CD8-positive, alpha-beta memory T cell (primary cell): Measurements from ENCODE around the gene ENOX1. TPM values are rescaled to one million over a fixed set of nuclear protein-coding genes. Genes with fewer than 3 reads are reported as not detected.
A peak's percentile ranks its signal among the peaks of the same experiment; 100 is the strongest.

Experiments used
- CTCF ChIA-PET: fragments of 350-600 bp; sonication (Branson Sonifier 250); formaldehyde crosslinking; loops from one replicate; lab custom pipeline; 2021; ENCODE audit warnings: antibody characterized with exemption; lab: Charles Lee
- POLR2A ChIA-PET: fragments of 350-600 bp; sonication (Branson Sonifier 250); formaldehyde crosslinking; loops from one replicate; lab custom pipeline; 2021; ENCODE audit warnings: antibody characterized with exemption; lab: Charles Lee
- DNase-seq, 5 donors: peaks; one replicate each; pipeline versions ENCODE4 v3.0.0 to v3.0.0-alpha.2; 2020 to 2022; ENCODE audit warnings: mixed read lengths in 1 of 5
- H3K27ac ChIP-seq: one replicate; pipeline ENCODE4 v1.7.0; 2013; ENCODE audit warnings: low read depth, mild to moderate bottlenecking, low read length, moderate library complexity
- H3K27me3 ChIP-seq: 2 replicates; pipeline ENCODE4 v1.7.0; 2013; ENCODE audit warnings: low read length, mild to moderate bottlenecking; ENCODE audit not compliant: insufficient read depth, poor library complexity, severe bottlenecking
- H3K36me3 ChIP-seq: 2 replicates; pipeline ENCODE4 v1.7.0; 2013; ENCODE audit warnings: mild to moderate bottlenecking, low read length, moderate library complexity; ENCODE audit not compliant: insufficient read depth
- H3K4me1 ChIP-seq: 2 replicates; pipeline ENCODE4 v1.7.0; 2013; ENCODE audit warnings: mild to moderate bottlenecking, low read length, moderate library complexity; ENCODE audit not compliant: insufficient read depth
- H3K4me3 ChIP-seq: 2 replicates; pipeline ENCODE4 v1.7.0; 2013; ENCODE audit warnings: mild to moderate bottlenecking, low read length
- H3K9me3 ChIP-seq: 2 replicates; pipeline ENCODE4 v1.7.0; 2013; ENCODE audit warnings: mild to moderate bottlenecking, low read length
- H3K27ac Mint-ChIP-seq, 8 donors: one replicate each; pipeline ENCODE4 v1.8.0; 2020 to 2021; ENCODE audit warnings: mixed read lengths in 8 of 8, mild to moderate bottlenecking in 6 of 8, inconsistent platforms in 3 of 8, moderate library complexity in 3 of 8
- H3K27me3 Mint-ChIP-seq, 2 donors: one replicate each; pipeline ENCODE4 v1.8.0; 2020 to 2021; ENCODE audit warnings: mixed read lengths in 2 of 2, mild to moderate bottlenecking in 1 of 2, moderate library complexity in 1 of 2
- H3K36me3 Mint-ChIP-seq, 3 donors: one replicate each; pipeline ENCODE4 v1.8.0; 2020 to 2021; ENCODE audit warnings: mixed read lengths in 3 of 3, inconsistent platforms in 1 of 3, mild to moderate bottlenecking in 1 of 3
- H3K4me1 Mint-ChIP-seq, 3 donors: one replicate each; pipeline ENCODE4 v1.8.0; 2020 to 2021; ENCODE audit warnings: mixed read lengths in 3 of 3, inconsistent platforms in 1 of 3, mild to moderate bottlenecking in 1 of 3
- H3K4me3 Mint-ChIP-seq, 7 donors: one replicate each; pipeline ENCODE4 v1.8.0; 2020 to 2021; ENCODE audit warnings: mixed read lengths in 7 of 7, mild to moderate bottlenecking in 6 of 7, moderate library complexity in 4 of 7, inconsistent platforms in 2 of 7
- H3K9me3 Mint-ChIP-seq, 5 donors: one replicate each; pipeline ENCODE4 v1.8.0; 2020 to 2022; ENCODE audit warnings: mixed read lengths in 5 of 5, mild to moderate bottlenecking in 3 of 5, moderate library complexity in 2 of 5, inconsistent platforms in 1 of 5
- polyA plus RNA-seq: library from polyadenylated mRNA; unstranded; fragments of 300-500 nt; fragmentation: Illumina TruSeq; gene quantifications from one replicate; pipeline ENCODE4 v1.2.3, GENCODE V29; 2021
- total RNA-seq, 2 experiments: library from RNA; stranded (reverse); gene quantifications; one replicate each; pipeline ENCODE4 v1.2.3, GENCODE V29; 2021

ENOX1 gene
- total and polyA plus RNA-seq, 3 experiments from 2014 or later: 0.18 to 0.29 TPM; not detected in 1

GRCh38 chr13:43518833-43519232 is 267.9 kb downstream of the ENOX1 start:
- no peak overlapping the region for H3K4me3 ChIP-seq
- no peak for DNase-seq
- H3K9me3 ChIP-seq: no peaks in the 10 kb centered on the region
- H3K27me3 Mint-ChIP-seq: peaks cover 0 to 4% of the 10 kb centered on the region in 2 donors
- no peak overlapping the region for H3K4me3 Mint-ChIP-seq
- H3K4me1 Mint-ChIP-seq: no peaks in the 10 kb centered on the region
- H3K9me3 Mint-ChIP-seq: peaks cover 0 to 2% (median 0%) of the 10 kb centered on the region in 5 donors
- CTCF ChIA-PET: no interaction called here
- H3K36me3 Mint-ChIP-seq: no peaks in the 10 kb centered on the region
- H3K27ac ChIP-seq: no peak overlapping the region
- H3K36me3 ChIP-seq: no peaks in the 10 kb centered on the region
- no peak overlapping the region for H3K27ac Mint-ChIP-seq
- H3K4me1 ChIP-seq: no peaks in the 10 kb centered on the region
- no peaks in the 10 kb centered on the region for H3K27me3 ChIP-seq
- POLR2A ChIA-PET: no interaction called here

- no peaks in the 10 kb centered on the region for H3K27me3 ChIP-seq
- H3K36me3 Mint-ChIP-seq: no peaks in the 10 kb centered on the region
- peaks cover 0 to 2% (median 0%) of the 10 kb centered on the region in 5 donors for H3K9me3 Mint-ChIP-seq
- H3K27ac ChIP-seq: no peak overlapping the region
- ChIA-PET POLR2A (no interaction called here), CTCF (no interaction called here)
- no peaks in the 10 kb centered on the region for H3K9me3 ChIP-seq
- no peaks in the 10 kb centered on the region for H3K4me1 ChIP-seq
- peaks cover 0 to 4% of the 10 kb centered on the region in 2 donors for H3K27me3 Mint-ChIP-seq
- H3K27ac Mint-ChIP-seq: no peak overlapping the region
- no peaks in the 10 kb centered on the region for H3K4me1 Mint-ChIP-seq
- no peak overlapping the region for H3K4me3 Mint-ChIP-seq
- H3K4me3 ChIP-seq: no peak overlapping the region
- no peak for DNase-seq
- H3K36me3 ChIP-seq: no peaks in the 10 kb centered on the region
These were observed 270.4 kb downstream of the ENOX1 start for GRCh38 chr13:43516401-43516833.

GRCh38 chr13:43515531-43515930 is 271.2 kb downstream of the ENOX1 start:
- Mint-ChIP-seq H3K36me3 (no peaks in the 10 kb centered on the region), H3K27me3 (peaks cover 0 to 2% of the 10 kb centered on the region in 2 donors), H3K4me3 (no peak overlapping the region), H3K9me3 (peaks cover 0 to 2% (median 0%) of the 10 kb centered on the region in 5 donors), H3K27ac (peak overlapping the region in 1 of 8 donors; percentile 70), H3K4me1 (no peaks in the 10 kb centered on the region)
- Histone ChIP-seq H3K9me3 (no peaks in the 10 kb centered on the region), H3K4me1 (no peaks in the 10 kb centered on the region), H3K36me3 (no peaks in the 10 kb centered on the region), H3K27me3 (no peaks in the 10 kb centered on the region), H3K4me3 (no peak overlapping the region), H3K27ac (no peak overlapping the region)
- CTCF ChIA-PET: no interaction called here
- POLR2A ChIA-PET: no interaction called here
- DNase-seq: no peak

GRCh38 chr13:43514311-43514710 is 272.5 kb downstream of the ENOX1 start:
- Histone ChIP-seq H3K27me3 (no peaks in the 10 kb centered on the region), H3K4me1 (no peaks in the 10 kb centered on the region), H3K4me3 (no peak overlapping the region), H3K36me3 (no peaks in the 10 kb centered on the region), H3K9me3 (no peaks in the 10 kb centered on the region), H3K27ac (no peak overlapping the region)
- no peak for DNase-seq
- Mint-ChIP-seq H3K27ac (no peak overlapping the region), H3K36me3 (no peaks in the 10 kb centered on the region), H3K4me3 (no peak overlapping the region), H3K9me3 (peaks cover 0 to 2% (median 0%) of the 10 kb centered on the region in 5 donors), H3K4me1 (no peaks in the 10 kb centered on the region), H3K27me3 (no peaks in the 10 kb centered on the region)
- CTCF ChIA-PET: no interaction called here
- POLR2A ChIA-PET: no interaction called here

- Histone ChIP-seq H3K36me3 (no peaks in the 10 kb centered on the region), H3K4me1 (no peaks in the 10 kb centered on the region), H3K27ac (no peak overlapping the region), H3K9me3 (no peaks in the 10 kb centered on the region), H3K27me3 (no peaks in the 10 kb centered on the region), H3K4me3 (no peak overlapping the region)
- no peaks in the 10 kb centered on the region for H3K27me3 Mint-ChIP-seq
- no peak for DNase-seq
- peaks cover 0 to 2% (median 0%) of the 10 kb centered on the region in 5 donors for H3K9me3 Mint-ChIP-seq
- no peak overlapping the region for H3K4me3 Mint-ChIP-seq
- POLR2A ChIA-PET: no interaction called here
- H3K27ac Mint-ChIP-seq: no peak overlapping the region
- H3K4me1 Mint-ChIP-seq: no peaks in the 10 kb centered on the region
- H3K36me3 Mint-ChIP-seq: no peaks in the 10 kb centered on the region
- CTCF ChIA-PET: no interaction called here
These were observed 274.6 kb downstream of the ENOX1 start for GRCh38 chr13:43512221-43512620.

- CTCF ChIA-PET: no interaction called here
- Mint-ChIP-seq H3K4me3 (no peak overlapping the region), H3K36me3 (no peaks in the 10 kb centered on the region), H3K9me3 (peaks cover 0 to 2% (median 0%) of the 10 kb centered on the region in 5 donors), H3K27ac (no peak overlapping the region), H3K27me3 (no peaks in the 10 kb centered on the region), H3K4me1 (no peaks in the 10 kb centered on the region)
- POLR2A ChIA-PET: no interaction called here
- no peak overlapping the region for H3K27ac ChIP-seq
- H3K36me3 ChIP-seq: no peaks in the 10 kb centered on the region
- DNase-seq: no peak
- H3K4me1 ChIP-seq: no peaks in the 10 kb centered on the region
- no peaks in the 10 kb centered on the region for H3K9me3 ChIP-seq
- H3K27me3 ChIP-seq: no peaks in the 10 kb centered on the region
- H3K4me3 ChIP-seq: no peak overlapping the region
These were observed 275.5 kb downstream of the ENOX1 start for GRCh38 chr13:43510956-43511901.

- Mint-ChIP-seq H3K27me3 (peaks cover 3 to 4% of the 10 kb centered on the region in 2 donors), H3K4me3 (no peak overlapping the region), H3K4me1 (no peaks in the 10 kb centered on the region), H3K9me3 (peaks cover 0 to 4% (median 0%) of the 10 kb centered on the region in 5 donors), H3K27ac (no peak overlapping the region), H3K36me3 (no peaks in the 10 kb centered on the region)
- Histone ChIP-seq H3K9me3 (no peaks in the 10 kb centered on the region), H3K36me3 (no peaks in the 10 kb centered on the region), H3K27me3 (no peaks in the 10 kb centered on the region), H3K27ac (no peak overlapping the region), H3K4me1 (no peaks in the 10 kb centered on the region), H3K4me3 (no peak overlapping the region)
- DNase-seq: no peak
- ChIA-PET POLR2A (no interaction called here), CTCF (no interaction called here)
These were observed 291.0 kb downstream of the ENOX1 start for GRCh38 chr13:43495732-43496131.

GRCh38 chr13:43494206-43494605 is 292.6 kb downstream of the ENOX1 start:
- ChIA-PET POLR2A (no interaction called here), CTCF (no interaction called here)
- Mint-ChIP-seq H3K4me1 (no peaks in the 10 kb centered on the region), H3K4me3 (no peak overlapping the region), H3K36me3 (no peaks in the 10 kb centered on the region), H3K9me3 (no peaks in the 10 kb centered on the region), H3K27ac (no peak overlapping the region), H3K27me3 (peaks cover 0 to 4% of the 10 kb centered on the region in 2 donors)
- no peak overlapping the region for H3K4me3 ChIP-seq
- H3K36me3 ChIP-seq: no peaks in the 10 kb centered on the region
- H3K4me1 ChIP-seq: no peaks in the 10 kb centered on the region
- no peaks in the 10 kb centered on the region for H3K9me3 ChIP-seq
- H3K27ac ChIP-seq: no peak overlapping the region
- H3K27me3 ChIP-seq: no peaks in the 10 kb centered on the region
- DNase-seq: no peak
